ENCODE measurements around the gene STRAP.

- TF ChIP-seq, protein P1, sequence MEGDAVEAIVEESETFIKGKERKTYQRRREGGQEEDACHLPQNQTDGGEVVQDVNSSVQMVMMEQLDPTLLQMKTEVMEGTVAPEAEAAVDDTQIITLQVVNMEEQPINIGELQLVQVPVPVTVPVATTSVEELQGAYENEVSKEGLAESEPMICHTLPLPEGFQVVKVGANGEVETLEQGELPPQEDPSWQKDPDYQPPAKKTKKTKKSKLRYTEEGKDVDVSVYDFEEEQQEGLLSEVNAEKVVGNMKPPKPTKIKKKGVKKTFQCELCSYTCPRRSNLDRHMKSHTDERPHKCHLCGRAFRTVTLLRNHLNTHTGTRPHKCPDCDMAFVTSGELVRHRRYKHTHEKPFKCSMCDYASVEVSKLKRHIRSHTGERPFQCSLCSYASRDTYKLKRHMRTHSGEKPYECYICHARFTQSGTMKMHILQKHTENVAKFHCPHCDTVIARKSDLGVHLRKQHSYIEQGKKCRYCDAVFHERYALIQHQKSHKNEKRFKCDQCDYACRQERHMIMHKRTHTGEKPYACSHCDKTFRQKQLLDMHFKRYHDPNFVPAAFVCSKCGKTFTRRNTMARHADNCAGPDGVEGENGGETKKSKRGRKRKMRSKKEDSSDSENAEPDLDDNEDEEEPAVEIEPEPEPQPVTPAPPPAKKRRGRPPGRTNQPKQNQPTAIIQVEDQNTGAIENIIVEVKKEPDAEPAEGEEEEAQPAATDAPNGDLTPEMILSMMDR (IDR thresholded peaks at IDR 0.05), result no peak
- no peak for TF ChIP-seq POLR2A (IDR thresholded peaks at IDR 0.05)
Measured at GRCh38 chr12:15858353-15858752, 23.8 kb upstream of the STRAP start.
